Retina (tissue), 1 donor: ENCODE results near the gene TDRD10.
A peak's percentile ranks its signal among the peaks of the same experiment; 100 is the strongest.

Experiments
- DNase-seq: peaks from one replicate; pipeline ENCODE4 v3.0.0-alpha.2; 2016

The TDRD10 gene

GRCh38 chr1:154557248-154557938 lies 55.4 kb downstream of the TDRD10 start:
- no peak for DNase-seq

- DNase-seq: no peak
Observed at GRCh38 chr1:154557939-154558719, 56.1 kb downstream of the TDRD10 start, which contains the start of gene UBE2Q1. TSS of gene UBE2Q1 (minus strand) at chr1:154558662. CDS start at chr1:154558553, 109 bp downstream.

DNA sequence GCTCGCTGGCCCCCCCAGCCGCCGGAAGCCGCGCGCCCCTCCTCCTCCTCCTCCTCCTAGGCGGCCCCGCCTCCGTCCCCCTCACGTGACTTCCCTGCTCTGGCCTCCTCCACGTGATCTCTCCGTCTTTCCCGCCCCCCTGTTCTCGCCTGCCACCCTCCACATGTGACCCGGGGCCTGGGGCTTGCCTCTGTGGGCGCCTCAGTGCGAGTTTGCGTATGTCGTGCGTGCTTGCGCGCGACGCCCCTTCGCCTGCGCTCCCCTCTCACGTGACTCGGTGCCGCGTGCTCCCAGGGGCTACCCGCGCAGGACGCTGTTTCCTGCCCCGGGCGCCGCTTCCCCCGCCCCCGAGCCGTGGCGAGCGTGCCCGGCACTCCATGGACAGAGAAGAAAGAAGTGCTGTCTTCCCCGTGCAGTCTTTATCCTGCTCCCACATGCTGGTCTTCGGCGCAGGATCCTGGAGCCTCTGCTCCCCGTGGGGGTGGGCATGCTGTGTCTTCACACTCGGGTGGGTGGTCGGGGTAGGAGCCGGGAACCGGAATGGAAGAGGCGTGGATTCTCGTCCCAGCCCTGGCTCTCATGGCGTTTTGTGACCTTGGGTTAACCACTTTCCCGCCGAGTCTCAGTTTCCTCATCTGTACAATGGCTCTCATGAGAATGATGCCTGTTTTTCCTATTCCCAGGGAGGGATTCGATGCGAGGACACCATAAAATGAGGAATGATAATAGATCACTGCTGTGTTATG lies 56.9 kb downstream of the TDRD10 start:
- DNase-seq: peak; percentile 98

DNA sequence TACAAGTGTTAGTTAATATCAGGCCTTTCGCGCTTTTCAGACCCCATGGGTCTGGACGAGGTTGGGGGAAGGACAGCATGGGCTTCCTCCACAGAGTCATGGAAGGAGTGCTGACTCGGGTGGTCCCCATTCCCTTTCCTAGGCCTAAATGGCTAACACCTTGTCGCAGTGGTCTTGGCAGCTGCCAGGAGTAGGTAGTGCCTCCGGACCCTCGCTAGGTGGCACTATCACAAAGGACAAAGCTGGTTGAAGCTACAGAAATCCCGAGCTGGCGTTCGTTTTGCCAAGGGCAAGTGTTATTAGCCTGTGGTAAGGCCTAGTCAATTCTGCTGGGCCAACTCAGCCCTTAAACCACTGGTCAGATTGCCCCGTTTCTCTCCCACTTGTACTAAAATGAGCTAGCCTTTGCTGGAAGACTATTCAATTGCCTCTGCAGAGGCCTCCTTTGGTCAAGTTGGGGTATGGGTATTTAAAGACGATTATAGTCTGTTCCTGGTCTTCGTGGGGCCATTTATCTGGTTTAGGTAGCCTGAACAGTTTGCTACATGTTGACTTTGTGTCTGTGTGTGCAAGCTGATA lies 57.5 kb downstream of the TDRD10 start:
- DNase-seq: peak; percentile 92

DNA sequence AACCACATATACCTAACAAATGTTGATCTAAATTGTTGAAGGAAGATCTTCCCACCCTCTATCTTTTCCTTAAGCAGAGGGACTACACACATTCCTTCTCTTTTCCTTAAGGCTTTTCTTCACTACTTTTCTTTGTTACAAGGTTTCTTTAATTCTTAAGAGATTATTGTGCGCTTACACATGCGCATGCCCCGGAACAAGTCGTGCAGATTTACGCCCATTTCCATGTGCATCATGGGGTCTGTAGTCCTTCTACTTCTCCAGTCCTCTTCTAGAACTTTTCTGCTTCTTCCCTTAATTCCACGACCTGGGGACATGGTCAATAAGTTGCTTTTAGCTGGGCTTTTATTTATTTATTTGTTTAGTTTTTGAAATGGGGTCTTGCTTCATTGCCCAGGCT lies 63.9 kb downstream of the TDRD10 start:
- DNase-seq: no peak

DNA sequence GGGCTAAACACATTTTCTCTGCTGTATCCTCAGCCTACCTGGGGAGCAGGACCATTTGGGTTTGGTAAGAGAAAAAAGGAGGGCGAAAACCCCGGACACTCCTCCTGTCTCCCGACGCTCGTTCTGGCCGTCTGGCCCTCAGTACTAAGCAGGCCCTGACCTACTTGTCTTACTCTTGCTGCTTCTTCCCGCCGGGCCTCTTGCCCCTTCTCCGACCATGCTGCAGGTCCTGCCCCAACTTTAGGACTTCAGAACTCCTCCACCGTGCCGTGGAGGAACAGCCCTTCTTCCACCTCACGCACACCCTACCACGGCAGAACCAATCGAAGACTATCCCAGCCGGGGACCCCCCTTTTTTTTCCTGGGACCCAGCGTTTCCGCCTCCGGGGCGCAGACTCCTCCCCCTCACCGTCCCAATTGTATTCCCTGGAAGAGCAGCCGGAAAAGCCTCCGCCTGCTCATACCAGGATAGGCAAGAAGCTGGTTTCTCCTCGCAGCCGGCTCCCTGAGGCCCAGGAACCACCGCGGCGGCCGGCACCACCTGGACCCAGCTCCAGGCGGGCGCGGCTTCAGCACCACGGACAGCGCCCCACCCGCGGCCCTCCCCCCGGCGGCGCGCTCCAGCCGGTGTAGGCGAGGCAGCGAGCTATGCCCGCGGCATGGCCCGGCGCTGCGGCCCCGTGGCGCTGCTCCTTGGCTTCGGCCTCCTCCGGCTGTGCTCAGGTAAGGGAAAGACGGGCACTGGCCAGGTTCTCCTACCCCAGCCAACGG lies 65.6 kb downstream of the TDRD10 start, which contains the start of gene CHRNB2:
CHRNB2 (plus strand) TSS at position 393 of the 771 bp plus-strand sequence; CDS start at position 660, 267 bp downstream.
- peak; percentile 86 for DNase-seq

- DNase-seq: no peak
Observed at GRCh38 chr1:154568157-154568815, 66.3 kb downstream of the TDRD10 start.

DNA sequence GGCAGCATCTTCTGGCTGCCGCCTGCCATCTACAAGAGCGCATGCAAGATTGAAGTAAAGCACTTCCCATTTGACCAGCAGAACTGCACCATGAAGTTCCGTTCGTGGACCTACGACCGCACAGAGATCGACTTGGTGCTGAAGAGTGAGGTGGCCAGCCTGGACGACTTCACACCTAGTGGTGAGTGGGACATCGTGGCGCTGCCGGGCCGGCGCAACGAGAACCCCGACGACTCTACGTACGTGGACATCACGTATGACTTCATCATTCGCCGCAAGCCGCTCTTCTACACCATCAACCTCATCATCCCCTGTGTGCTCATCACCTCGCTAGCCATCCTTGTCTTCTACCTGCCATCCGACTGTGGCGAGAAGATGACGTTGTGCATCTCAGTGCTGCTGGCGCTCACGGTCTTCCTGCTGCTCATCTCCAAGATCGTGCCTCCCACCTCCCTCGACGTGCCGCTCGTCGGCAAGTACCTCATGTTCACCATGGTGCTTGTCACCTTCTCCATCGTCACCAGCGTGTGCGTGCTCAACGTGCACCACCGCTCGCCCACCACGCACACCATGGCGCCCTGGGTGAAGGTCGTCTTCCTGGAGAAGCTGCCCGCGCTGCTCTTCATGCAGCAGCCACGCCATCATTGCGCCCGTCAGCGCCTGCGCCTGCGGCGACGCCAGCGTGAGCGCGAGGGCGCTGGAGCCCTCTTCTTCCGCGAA lies 69.4 kb downstream of the TDRD10 start:
- no peak for DNase-seq

GRCh38 chr1:154571964-154572288 lies 69.9 kb downstream of the TDRD10 start:
- no peak for DNase-seq

- peak; percentile 42 for DNase-seq
Observed at GRCh38 chr1:154572468-154573167, 70.6 kb downstream of the TDRD10 start.

- DNase-seq: peak; percentile 26
Observed at GRCh38 chr1:154573168-154573510, 71.1 kb downstream of the TDRD10 start.

DNA sequence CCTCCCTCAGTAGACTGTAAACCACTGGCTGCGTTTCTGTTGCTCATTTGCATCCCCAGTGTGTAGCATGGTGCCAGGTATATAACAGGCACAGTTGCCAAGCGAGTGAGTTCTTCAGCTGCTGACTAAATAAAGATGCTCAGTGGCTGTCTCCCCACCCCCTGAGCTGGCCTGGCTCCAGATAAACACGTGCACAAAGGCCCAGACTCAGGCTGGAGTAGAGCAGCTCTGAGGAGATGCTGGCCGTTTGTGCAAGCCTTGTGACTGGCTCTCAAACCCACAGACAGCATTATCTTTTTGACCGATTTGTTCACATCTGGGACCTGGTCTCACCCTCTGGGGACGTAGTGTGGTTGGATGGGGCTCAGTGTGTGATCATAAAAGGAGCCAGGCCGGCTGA lies 72.7 kb downstream of the TDRD10 start:
- DNase-seq: no peak

- no peak for DNase-seq
Observed at GRCh38 chr1:154575147-154575927, 73.3 kb downstream of the TDRD10 start.

- DNase-seq: no peak
Observed at GRCh38 chr1:154575951-154576566, 74.0 kb downstream of the TDRD10 start.

DNA sequence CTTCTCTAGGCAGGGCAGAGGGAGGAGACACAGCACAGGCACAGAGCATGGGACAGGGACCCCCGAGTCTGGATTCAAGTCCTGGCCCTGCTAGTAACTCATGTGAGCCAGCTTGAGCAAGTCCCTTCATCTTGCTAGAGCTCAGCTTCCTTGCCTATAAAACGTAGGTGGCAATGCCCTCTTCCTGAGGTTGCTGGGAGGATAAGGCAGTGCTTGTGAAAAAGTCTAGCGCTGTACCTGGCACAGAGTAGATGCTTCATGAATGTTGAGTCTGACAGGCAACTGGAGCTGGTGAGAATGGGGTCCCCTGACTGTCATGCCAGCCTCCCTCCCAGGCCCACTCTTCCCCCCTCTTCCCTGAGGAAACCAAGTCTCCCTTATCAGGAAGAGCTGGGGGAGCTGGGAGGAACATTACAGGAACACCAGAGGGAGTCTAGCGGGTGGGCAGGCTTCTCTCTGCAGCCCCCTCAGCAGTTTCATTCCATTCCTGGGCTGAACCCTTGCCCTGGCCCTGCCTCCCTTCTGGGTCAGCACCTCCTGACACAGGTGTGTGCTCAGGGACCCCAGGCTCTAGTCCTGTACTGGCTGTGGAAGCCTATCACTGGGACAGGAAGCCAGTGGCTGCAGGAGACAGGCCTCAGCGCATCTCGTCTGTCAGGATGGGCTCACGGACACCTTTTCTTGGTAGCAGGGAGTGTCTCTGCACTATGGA lies 75.5 kb downstream of the TDRD10 start:
- DNase-seq: no peak

GRCh38 chr1:154578058-154578418 lies 76.0 kb downstream of the TDRD10 start:
- no peak for DNase-seq

DNA sequence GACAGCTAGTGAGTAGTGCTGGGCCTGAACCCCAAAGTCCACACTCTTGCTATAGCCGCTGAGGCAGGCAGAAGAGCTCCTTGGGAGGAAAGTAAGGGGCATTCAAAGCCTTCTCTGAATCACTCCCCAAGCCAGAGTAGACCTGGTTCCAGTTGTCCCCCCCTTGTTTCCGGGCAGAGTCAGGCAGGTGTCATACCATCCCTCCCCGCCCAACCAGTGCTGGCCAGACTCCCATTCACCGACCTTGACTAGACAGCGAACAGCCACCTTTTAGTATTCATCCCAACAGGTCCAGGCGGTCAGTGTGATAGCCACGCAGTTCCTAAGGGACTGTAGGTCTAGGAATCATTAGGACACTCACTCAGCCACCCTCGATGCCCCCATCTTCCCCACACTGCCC lies 77.4 kb downstream of the TDRD10 start:
- DNase-seq: no peak

- DNase-seq: no peak
Observed at GRCh38 chr1:154581766-154582165, 79.7 kb downstream of the TDRD10 start.

DNA sequence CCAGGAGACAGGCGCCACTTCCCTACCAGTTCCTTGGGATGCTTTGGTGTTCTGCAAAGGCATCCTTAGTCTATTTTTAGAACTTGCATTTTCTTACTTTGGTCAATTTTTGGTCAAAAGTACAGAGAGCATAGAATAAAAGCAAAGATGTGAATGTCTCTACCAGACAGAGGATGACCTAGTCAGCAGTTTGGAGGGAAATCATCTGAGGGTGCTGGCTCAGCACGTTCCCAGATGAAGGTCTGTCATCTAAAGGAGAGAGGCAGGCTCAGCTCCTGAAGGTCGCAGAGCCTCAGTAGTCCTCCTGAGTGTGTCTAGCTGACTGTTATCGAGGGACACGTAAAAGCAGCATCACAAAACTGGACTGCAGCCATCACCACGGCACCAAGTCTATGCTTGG lies 80.9 kb downstream of the TDRD10 start:
- no peak for DNase-seq
